A549 (cell line): ENCODE results near the gene TMEM179.

Source experiments
- CTCF ChIP-seq: fragments of >200 bp; sonication (Bioruptor Twin); formaldehyde crosslinking; IDR thresholded peaks from 3 replicates; pipeline ENCODE4 v1.5.1; 2016
- EP300 ChIP-seq, 2 experiments: fragments of >200 bp; sonication (Bioruptor Twin); formaldehyde crosslinking; IDR thresholded peaks; 2 replicates in 1 of 2; 3 replicates in 1 of 2; pipeline ENCODE4 v1.6.1; 2016 to 2017
- POLR2A ChIP-seq: IDR thresholded peaks from 2 replicates; pipeline ENCODE4 v1.6.1; 2012; ENCODE audit warnings: mild to moderate bottlenecking, low read length
- RCOR1 ChIP-seq: fragments of 150-350 bp; IDR thresholded peaks from 2 replicates; pipeline ENCODE4 v1.6.1; 2014; ENCODE audit warnings: antibody characterized with exemption, low read length, low read depth

GRCh38 chr14:104567957-104568225, 36.7 kb downstream of the TMEM179 start:
- TF ChIP-seq CTCF, result no peak
- TF ChIP-seq EP300 (IDR thresholded peaks at IDR 0.05), result no peak
- TF ChIP-seq RCOR1, result no peak
- TF ChIP-seq POLR2A, result no peak
